Astrocyte of the spinal cord (primary cell): Measurements from ENCODE around the gene PALLD.

ENCODE experiments used
- DNase-seq: peaks from one replicate; pipeline ENCODE4 v3.0.0; 2011; ENCODE audit warnings: low read depth, low spot score
- H3K4me3 ChIP-seq: 2 replicates; pipeline ENCODE4 v1.5.1; 2011; ENCODE audit warnings: low read depth, mild to moderate bottlenecking, low read length, moderate library complexity
- CTCF ChIP-seq: IDR thresholded peaks from 2 replicates; pipeline ENCODE4 v1.5.1; 2012; ENCODE audit warnings: low read depth, mild to moderate bottlenecking, low read length, inconsistent platforms
- in situ Hi-C: cut with HindIII; loops from 2 replicates; pipeline ENCODE4 v1.10.0; 2017; ENCODE audit warnings: low sequenced_read_pairs

PALLD gene

GRCh38 chr4:168755598-168756477, 259.0 kb downstream of the PALLD start:
- no peak overlapping the region for H3K4me3 ChIP-seq
- no peak for TF ChIP-seq CTCF
- in situ Hi-C loops: no loop called here
- DNase-seq: peak; percentile 67

- in situ Hi-C loops: no loop called here
- DNase-seq: no peak
- TF ChIP-seq CTCF: no peak
- no peak overlapping the region for H3K4me3 ChIP-seq
Measured at GRCh38 chr4:168757500-168757899, 260.6 kb downstream of the PALLD start.

GRCh38 chr4:168758351-168758876, 261.6 kb downstream of the PALLD start:
- in situ Hi-C loops: no loop called here
- no peak for TF ChIP-seq CTCF
- H3K4me3 ChIP-seq: no peak overlapping the region
- peak; percentile 97 for DNase-seq

GRCh38 chr4:168759321-168759720, 262.5 kb downstream of the PALLD start:
- no peak for DNase-seq

GRCh38 chr4:168759959-168760527, 263.2 kb downstream of the PALLD start:
- no peak overlapping the region for H3K4me3 ChIP-seq
- in situ Hi-C loops: no loop called here
- no peak for TF ChIP-seq CTCF
- no peak for DNase-seq

More at GRCh38 chr4:168759321-168759720, 262.5 kb downstream of the PALLD start:
- in situ Hi-C loops: no loop called here
- TF ChIP-seq CTCF: no peak
- H3K4me3 ChIP-seq: no peak overlapping the region

GRCh38 chr4:168761066-168761465, 264.2 kb downstream of the PALLD start:
- H3K4me3 ChIP-seq: no peak overlapping the region
- in situ Hi-C loops: no loop called here
- TF ChIP-seq CTCF: no peak
- no peak for DNase-seq
